Activated T-helper 1 cell treated with anti-CD3 and anti-CD28 coated beads, Interleukin-12 subunit alpha, Interleukin-12 subunit beta, Interleukin-2, Interleukin-4 antibody, amounts not matched to agents 30 ng/mL and 10 ng/mL and 1 ng/mL, durations not matched to agents 14 hours and 24 hours and 36 hours (primary cell): ENCODE results near the gene WIPI1. TPM values are rescaled to one million over a fixed set of nuclear protein-coding genes. Genes with fewer than 3 reads are reported as not detected.
"Not testable (repeated sequence)": the region's sequence is repeated elsewhere in the genome, so short reads cannot be mapped to it uniquely, and the experiment has no call there.

Source experiments
- DNase-seq: peaks from one replicate; pipeline ENCODE4 v3.0.0; 2021; ENCODE audit warnings: low spot score
- H3K27ac Mint-ChIP-seq: one replicate; pipeline ENCODE4 v1.8.0; 2021; ENCODE audit warnings: mild to moderate bottlenecking, mixed read lengths
- H3K27me3 Mint-ChIP-seq: one replicate; pipeline ENCODE4 v1.8.0; 2022; ENCODE audit warnings: mild to moderate bottlenecking, moderate library complexity, mixed read lengths; ENCODE audit not compliant: insufficient read depth
- H3K36me3 Mint-ChIP-seq: one replicate; pipeline ENCODE4 v1.8.0; 2021; ENCODE audit warnings: low read depth, mixed read lengths
- H3K4me1 Mint-ChIP-seq: one replicate; pipeline ENCODE4 v1.8.0; 2021; ENCODE audit warnings: low read depth, mixed read lengths
- H3K4me3 Mint-ChIP-seq: one replicate; pipeline ENCODE4 v1.8.0; 2021; ENCODE audit warnings: mild to moderate bottlenecking, moderate library complexity, mixed read lengths
- H3K9me3 Mint-ChIP-seq: one replicate; pipeline ENCODE4 v1.8.0; 2021; ENCODE audit warnings: mixed read lengths
- intact Hi-C: fragments of 100-400 bp; cut with micrococcal nuclease; formaldehyde crosslinking; loops from one replicate; pipeline ENCODE4 v1.15.1; 2024
- total RNA-seq: library from RNA; stranded (reverse); gene quantifications from 2 replicates; pipeline ENCODE4 v1.2.3, GENCODE V29; 2022

Gene WIPI1
- 11.5 and 13.1 TPM in 2 replicates for total RNA-seq

GRCh38 chr17:68457168-68457538 is at the start of gene WIPI1:
WIPI1 (minus strand) TSS chr17:68457496; CDS start chr17:68457421, 75 bp downstream.
- no peaks in the 10 kb centered on the region for H3K27me3 Mint-ChIP-seq
- DNase-seq = peak; percentile 44
- H3K4me3 Mint-ChIP-seq = peak within 1 kb of the TSS; percentile 89
- H3K4me1 Mint-ChIP-seq = peaks cover 65% of the 10 kb centered on the region
- H3K9me3 Mint-ChIP-seq = no peaks in the 10 kb centered on the region
- H3K36me3 Mint-ChIP-seq = peaks cover 8% of the 10 kb centered on the region
- peak within 1 kb of the TSS; percentile 85 for H3K27ac Mint-ChIP-seq
- intact Hi-C loops = loop anchor here (1.0 to 2.0 kb wide), 5 partner anchors 21 to 422 kb away; partner anchors contain the start of genes AMZ2, KPNA2 and PRKAR1A

- Mint-ChIP-seq H3K36me3 (peaks cover 3% of the 10 kb centered on the region), H3K4me1 (peaks cover 43% of the 10 kb centered on the region), H3K27me3 (no peaks in the 10 kb centered on the region), H3K4me3 (no peak overlapping the region), H3K9me3 (peaks cover 3% of the 10 kb centered on the region), H3K27ac (no peak overlapping the region)
- intact Hi-C loops = no loop called here
- no peak for DNase-seq
Observed at GRCh38 chr17:68505951-68506350, 48.7 kb upstream of the WIPI1 start.

- peaks cover 4% of the 10 kb centered on the region for H3K36me3 Mint-ChIP-seq
- H3K4me3 Mint-ChIP-seq = no peak overlapping the region
- intact Hi-C loops = no loop called here
- H3K27ac Mint-ChIP-seq = peak overlapping the region; percentile 13
- no peaks in the 10 kb centered on the region for H3K27me3 Mint-ChIP-seq
- peaks cover 35% of the 10 kb centered on the region for H3K4me1 Mint-ChIP-seq
- DNase-seq = no peak
- peaks cover 5% of the 10 kb centered on the region for H3K9me3 Mint-ChIP-seq
Observed at GRCh38 chr17:68501074-68501473, 43.8 kb upstream of the WIPI1 start.

- Mint-ChIP-seq H3K36me3 (peaks cover 4% of the 10 kb centered on the region), H3K9me3 (peaks cover 5% of the 10 kb centered on the region), H3K27ac (no peak overlapping the region), H3K4me3 (no peak overlapping the region), H3K4me1 (peaks cover 35% of the 10 kb centered on the region), H3K27me3 (no peaks in the 10 kb centered on the region)
- intact Hi-C loops = no loop called here
- no peak for DNase-seq
Observed at GRCh38 chr17:68499587-68499986, 42.3 kb upstream of the WIPI1 start.

- no peak for DNase-seq
- H3K9me3 Mint-ChIP-seq = peaks cover 5% of the 10 kb centered on the region
- H3K4me1 Mint-ChIP-seq = peaks cover 35% of the 10 kb centered on the region
- H3K36me3 Mint-ChIP-seq = peaks cover 4% of the 10 kb centered on the region
- peak overlapping the region; percentile 23 for H3K4me3 Mint-ChIP-seq
- H3K27me3 Mint-ChIP-seq = no peaks in the 10 kb centered on the region
- intact Hi-C loops = loop anchor here (1.0 kb wide), 1 partner anchor 13 kb away; no protein-coding TSS in a partner anchor
- peak overlapping the region; percentile 81 for H3K27ac Mint-ChIP-seq
Observed at GRCh38 chr17:68498479-68499326, 41.4 kb upstream of the WIPI1 start.

- no peak for DNase-seq
Observed at GRCh38 chr17:68497885-68498319, 40.6 kb upstream of the WIPI1 start.

GRCh38 chr17:68495081-68495480 is 37.8 kb upstream of the WIPI1 start:
- no peak for DNase-seq
- peaks cover 3% of the 10 kb centered on the region for H3K9me3 Mint-ChIP-seq
- no peaks in the 10 kb centered on the region for H3K27me3 Mint-ChIP-seq
- H3K4me1 Mint-ChIP-seq = peaks cover 29% of the 10 kb centered on the region
- intact Hi-C loops = no loop called here
- no peaks in the 10 kb centered on the region for H3K36me3 Mint-ChIP-seq
- H3K27ac Mint-ChIP-seq = no peak overlapping the region
- H3K4me3 Mint-ChIP-seq = no peak overlapping the region

More at GRCh38 chr17:68497885-68498319, 40.6 kb upstream of the WIPI1 start:
- intact Hi-C loops = loop anchor here (1.0 kb wide), 1 partner anchor 13 kb away; no protein-coding TSS in a partner anchor
- H3K27ac Mint-ChIP-seq = peak overlapping the region; percentile 81
- peaks cover 35% of the 10 kb centered on the region for H3K4me1 Mint-ChIP-seq
- peaks cover 4% of the 10 kb centered on the region for H3K36me3 Mint-ChIP-seq
- no peaks in the 10 kb centered on the region for H3K27me3 Mint-ChIP-seq
- peak overlapping the region; percentile 23 for H3K4me3 Mint-ChIP-seq
- peaks cover 5% of the 10 kb centered on the region for H3K9me3 Mint-ChIP-seq

GRCh38 chr17:68492394-68493054 is 35.2 kb upstream of the WIPI1 start:
- H3K27me3 Mint-ChIP-seq, H3K9me3 Mint-ChIP-seq, DNase-seq, H3K36me3 Mint-ChIP-seq, intact Hi-C loops, H3K4me3 Mint-ChIP-seq, H3K27ac Mint-ChIP-seq: not testable (repeated sequence)
- H3K4me1 Mint-ChIP-seq = peaks cover 20% of the 10 kb centered on the region

- intact Hi-C loops = no loop called here
- no peak for DNase-seq
- Mint-ChIP-seq H3K27me3 (peaks cover 2% of the 10 kb centered on the region), H3K36me3 (peaks cover 4% of the 10 kb centered on the region), H3K4me1 (peaks cover 20% of the 10 kb centered on the region), H3K4me3 (no peak overlapping the region), H3K27ac (no peak overlapping the region), H3K9me3 (peaks cover 3% of the 10 kb centered on the region)
Observed at GRCh38 chr17:68491381-68492231, 34.3 kb upstream of the WIPI1 start.

GRCh38 chr17:68489919-68490318 is 32.6 kb upstream of the WIPI1 start:
- intact Hi-C loops = no loop called here
- Mint-ChIP-seq H3K27me3 (peaks cover 14% of the 10 kb centered on the region), H3K36me3 (peaks cover 4% of the 10 kb centered on the region), H3K27ac (no peak overlapping the region), H3K4me1 (peaks cover 20% of the 10 kb centered on the region), H3K4me3 (no peak overlapping the region), H3K9me3 (peaks cover 3% of the 10 kb centered on the region)
- no peak for DNase-seq

GRCh38 chr17:68484458-68484857 is 27.2 kb upstream of the WIPI1 start:
- H3K9me3 Mint-ChIP-seq = peaks cover 3% of the 10 kb centered on the region
- intact Hi-C loops = no loop called here
- H3K36me3 Mint-ChIP-seq = peaks cover 6% of the 10 kb centered on the region
- DNase-seq = no peak
- H3K4me3 Mint-ChIP-seq = no peak overlapping the region
- peaks cover 40% of the 10 kb centered on the region for H3K27me3 Mint-ChIP-seq
- H3K27ac Mint-ChIP-seq = no peak overlapping the region
- H3K4me1 Mint-ChIP-seq = peaks cover 10% of the 10 kb centered on the region

GRCh38 chr17:68482576-68483041 is 25.3 kb upstream of the WIPI1 start:
- DNase-seq = no peak
- H3K4me3 Mint-ChIP-seq = no peak overlapping the region
- no peak overlapping the region for H3K27ac Mint-ChIP-seq
- H3K4me1 Mint-ChIP-seq = peaks cover 1% of the 10 kb centered on the region
- H3K36me3 Mint-ChIP-seq = peaks cover 6% of the 10 kb centered on the region
- peaks cover 43% of the 10 kb centered on the region for H3K27me3 Mint-ChIP-seq
- intact Hi-C loops = no loop called here
- peaks cover 7% of the 10 kb centered on the region for H3K9me3 Mint-ChIP-seq
